ENCODE data around the gene RNF144A.

The RNF144A gene

GRCh38 chr2:7037340-7038333 lies 120.4 kb downstream of the RNF144A start:
- no peak overlapping the region for H3K27ac ChIP-seq
- TF ChIP-seq, protein P1, sequence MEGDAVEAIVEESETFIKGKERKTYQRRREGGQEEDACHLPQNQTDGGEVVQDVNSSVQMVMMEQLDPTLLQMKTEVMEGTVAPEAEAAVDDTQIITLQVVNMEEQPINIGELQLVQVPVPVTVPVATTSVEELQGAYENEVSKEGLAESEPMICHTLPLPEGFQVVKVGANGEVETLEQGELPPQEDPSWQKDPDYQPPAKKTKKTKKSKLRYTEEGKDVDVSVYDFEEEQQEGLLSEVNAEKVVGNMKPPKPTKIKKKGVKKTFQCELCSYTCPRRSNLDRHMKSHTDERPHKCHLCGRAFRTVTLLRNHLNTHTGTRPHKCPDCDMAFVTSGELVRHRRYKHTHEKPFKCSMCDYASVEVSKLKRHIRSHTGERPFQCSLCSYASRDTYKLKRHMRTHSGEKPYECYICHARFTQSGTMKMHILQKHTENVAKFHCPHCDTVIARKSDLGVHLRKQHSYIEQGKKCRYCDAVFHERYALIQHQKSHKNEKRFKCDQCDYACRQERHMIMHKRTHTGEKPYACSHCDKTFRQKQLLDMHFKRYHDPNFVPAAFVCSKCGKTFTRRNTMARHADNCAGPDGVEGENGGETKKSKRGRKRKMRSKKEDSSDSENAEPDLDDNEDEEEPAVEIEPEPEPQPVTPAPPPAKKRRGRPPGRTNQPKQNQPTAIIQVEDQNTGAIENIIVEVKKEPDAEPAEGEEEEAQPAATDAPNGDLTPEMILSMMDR (IDR thresholded peaks at IDR 0.05) = peak; percentile 88
- no peak for TF ChIP-seq ZFX (IDR thresholded peaks at IDR 0.05; ENCODE audit: borderline replicate concordance)

GRCh38 chr2:7040547-7040946 lies 123.3 kb downstream of the RNF144A start:
- H3K27ac ChIP-seq = no peak overlapping the region
- TF ChIP-seq, protein P1 (IDR thresholded peaks at IDR 0.05) = no peak
- TF ChIP-seq ZFX (IDR thresholded peaks at IDR 0.05; ENCODE audit: borderline replicate concordance) = no peak

- H3K27ac ChIP-seq = no peak overlapping the region
- no peak for TF ChIP-seq ZFX (IDR thresholded peaks at IDR 0.05; ENCODE audit: borderline replicate concordance)
- TF ChIP-seq, protein P1 (IDR thresholded peaks at IDR 0.05) = no peak
Measured at GRCh38 chr2:7041421-7041820, 124.2 kb downstream of the RNF144A start.

- TF ChIP-seq, protein P1 (IDR thresholded peaks at IDR 0.05) = no peak
- TF ChIP-seq ZFX (IDR thresholded peaks at IDR 0.05; ENCODE audit: borderline replicate concordance) = no peak
- no peak overlapping the region for H3K27ac ChIP-seq
Measured at GRCh38 chr2:7043690-7044089, 126.5 kb downstream of the RNF144A start.

DNA sequence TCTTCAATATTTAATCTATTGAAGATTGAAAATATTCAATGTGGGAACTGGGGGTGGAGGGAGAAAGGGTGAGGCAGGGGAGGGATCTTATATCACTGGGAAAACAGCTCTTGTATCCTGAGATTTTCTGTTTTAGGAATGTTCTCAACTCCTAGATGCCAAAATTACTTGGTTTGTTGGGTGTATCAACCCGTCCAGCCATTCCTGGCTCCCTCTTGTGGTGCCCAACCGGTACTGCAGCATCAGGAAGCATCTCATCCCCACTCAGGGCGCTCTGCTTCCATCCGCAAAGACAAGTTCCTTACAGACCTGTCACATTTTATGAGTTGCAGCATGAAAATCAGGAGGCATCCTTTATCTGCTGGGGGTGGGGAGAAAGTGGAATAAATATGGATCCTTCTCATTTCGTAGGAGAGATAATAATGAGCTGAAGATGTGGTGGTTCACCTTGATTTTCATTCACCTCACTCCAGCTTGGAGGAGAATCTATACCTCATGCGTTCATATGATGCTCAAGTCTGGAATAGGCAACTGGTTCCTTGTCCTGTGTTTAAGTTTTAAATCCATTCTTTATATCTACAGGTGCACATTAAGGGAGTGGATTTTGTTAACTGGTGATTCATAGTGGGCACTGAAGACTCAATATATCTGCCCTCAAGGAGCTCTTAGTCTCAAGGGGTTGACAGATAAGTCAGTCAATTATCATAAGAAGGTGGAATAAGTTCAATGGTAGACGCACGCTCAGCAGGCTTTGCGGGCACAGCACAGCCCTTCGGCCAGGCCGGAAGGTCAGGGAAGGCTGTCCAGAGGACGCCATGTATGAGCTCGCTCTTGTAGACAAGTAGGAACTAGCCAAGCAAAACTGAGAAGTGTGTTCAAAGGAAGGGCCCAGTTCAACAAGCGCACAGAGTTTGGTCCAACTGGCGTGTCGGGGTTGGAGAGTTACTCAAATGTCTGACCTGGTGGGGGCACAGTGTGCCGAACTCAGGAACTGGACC lies 127.3 kb downstream of the RNF144A start:
- no peak overlapping the region for H3K27ac ChIP-seq
- TF ChIP-seq, protein P1 (IDR thresholded peaks at IDR 0.05) = peak; percentile 90
- no peak for TF ChIP-seq ZFX (IDR thresholded peaks at IDR 0.05; ENCODE audit: borderline replicate concordance)

DNA sequence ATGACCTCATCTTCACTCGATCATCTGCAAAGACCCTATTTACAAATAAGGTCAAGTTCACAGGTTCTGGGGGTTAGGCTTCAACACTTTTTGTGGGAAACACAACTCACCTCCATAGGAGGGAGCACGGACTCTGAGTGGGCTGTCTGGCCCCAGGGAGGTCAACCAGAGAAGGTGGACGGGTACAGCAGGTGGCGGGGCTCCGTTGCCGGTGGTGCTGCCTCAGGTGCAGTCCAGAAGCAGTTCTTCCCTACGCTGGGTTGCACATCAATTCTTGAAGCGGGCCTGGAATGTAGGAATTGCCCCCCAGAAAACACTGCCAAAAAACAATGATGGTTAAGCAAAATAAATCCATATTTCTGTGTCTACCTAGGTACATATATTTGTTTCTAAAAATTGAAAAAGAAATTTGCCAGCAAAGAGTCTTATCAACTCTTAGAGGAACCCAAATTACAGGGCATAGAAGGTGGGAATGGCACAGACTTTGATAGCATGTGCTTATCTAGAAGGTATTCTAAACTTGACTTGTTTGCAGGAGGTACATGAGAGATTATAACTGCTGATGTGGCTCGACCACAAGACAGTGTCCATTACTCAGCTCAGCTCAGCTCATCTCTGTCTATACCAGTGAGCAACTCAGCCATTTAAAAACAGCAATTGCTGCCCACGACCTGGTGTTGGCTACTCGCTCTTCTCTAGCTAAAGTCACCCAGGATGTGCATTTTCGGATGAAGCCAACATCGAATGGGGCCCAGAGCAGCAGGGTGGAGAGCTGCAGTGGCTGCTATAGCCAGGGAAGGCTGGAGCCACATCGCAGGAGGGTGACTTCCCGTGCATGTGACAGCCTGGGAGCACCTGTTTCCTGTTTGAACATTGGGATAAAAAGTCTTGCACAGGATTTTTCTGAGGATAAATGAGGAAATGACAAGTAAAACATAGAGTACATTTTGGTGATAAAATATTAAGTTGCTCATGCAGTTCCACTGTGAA lies 128.7 kb downstream of the RNF144A start:
- H3K27ac ChIP-seq = no peak overlapping the region
- TF ChIP-seq, protein P1 (IDR thresholded peaks at IDR 0.05) = no peak
- no peak for TF ChIP-seq ZFX (IDR thresholded peaks at IDR 0.05; ENCODE audit: borderline replicate concordance)
